GM19023 (cell line): ENCODE results near the gene ACAP1.
"Not testable (repeated sequence)": the region's sequence is repeated elsewhere in the genome, so short reads cannot be mapped to it uniquely, and the experiment has no call there.

Experiments used
- ATAC-seq: cut with Tn5 transposase; IDR thresholded peaks from one replicate; pipeline ENCODE4 v1.9.1; 2021; ENCODE audit warnings: mild to moderate bottlenecking, moderate library complexity; ENCODE audit not compliant: unreplicated experiment

Gene ACAP1

GRCh38 chr17:7354262-7354843 is 18.0 kb downstream of the ACAP1 start:
- no peak for ATAC-seq

- no peak for ATAC-seq
Measured at GRCh38 chr17:7355053-7355452, 18.7 kb downstream of the ACAP1 start, which contains the start of gene TMEM95. TMEM95 (plus strand) TSS chr17:7355156; CDS start chr17:7355205, 49 bp downstream.

DNA sequence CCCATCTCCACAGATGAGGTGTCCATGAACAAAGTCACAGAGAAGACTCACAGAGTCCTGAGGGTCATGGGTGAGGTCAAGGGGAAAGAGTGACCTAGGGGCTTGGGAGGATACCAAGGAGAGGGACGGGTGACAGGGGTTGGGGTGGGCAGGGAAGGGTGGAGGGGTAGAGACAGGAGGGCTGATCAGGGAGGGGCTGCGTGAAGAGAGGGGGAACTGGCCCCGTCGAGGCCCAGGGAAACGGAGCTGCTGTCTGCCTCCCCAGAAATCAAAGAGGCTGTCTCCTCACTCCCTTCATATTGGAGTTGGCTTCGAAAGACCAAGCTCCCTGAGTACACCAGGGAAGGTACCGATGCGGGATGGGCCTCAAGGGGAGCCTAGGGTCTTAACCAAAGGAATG is 19.2 kb downstream of the ACAP1 start:
- no peak for ATAC-seq

GRCh38 chr17:7356072-7356549 is 19.8 kb downstream of the ACAP1 start:
- ATAC-seq: no peak

GRCh38 chr17:7356756-7357155 is 20.4 kb downstream of the ACAP1 start:
- ATAC-seq: no peak

- ATAC-seq: no peak
Measured at GRCh38 chr17:7357381-7357780, 21.1 kb downstream of the ACAP1 start.

DNA sequence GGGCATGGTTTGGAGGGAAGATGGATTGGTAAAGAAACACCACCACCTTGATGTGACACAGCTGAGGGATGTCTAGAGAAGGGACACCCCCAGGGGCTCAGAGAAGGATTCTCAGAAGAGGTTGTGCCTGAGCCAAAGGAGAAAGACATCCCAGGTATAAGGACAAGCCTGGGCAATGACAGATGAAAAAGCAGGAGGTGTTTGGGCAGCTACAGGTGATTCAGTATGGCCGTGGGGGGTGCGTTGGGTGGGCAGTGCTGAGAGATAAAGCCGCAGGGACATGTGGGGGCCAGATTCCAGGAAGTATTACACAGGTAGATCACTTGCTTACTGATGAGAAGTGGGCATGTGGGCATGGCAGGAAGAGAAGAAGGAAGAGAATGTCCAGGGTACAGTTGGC is 25.6 kb downstream of the ACAP1 start:
- no peak for ATAC-seq

GRCh38 chr17:7363311-7363710 is 27.0 kb downstream of the ACAP1 start:
- no peak for ATAC-seq

DNA sequence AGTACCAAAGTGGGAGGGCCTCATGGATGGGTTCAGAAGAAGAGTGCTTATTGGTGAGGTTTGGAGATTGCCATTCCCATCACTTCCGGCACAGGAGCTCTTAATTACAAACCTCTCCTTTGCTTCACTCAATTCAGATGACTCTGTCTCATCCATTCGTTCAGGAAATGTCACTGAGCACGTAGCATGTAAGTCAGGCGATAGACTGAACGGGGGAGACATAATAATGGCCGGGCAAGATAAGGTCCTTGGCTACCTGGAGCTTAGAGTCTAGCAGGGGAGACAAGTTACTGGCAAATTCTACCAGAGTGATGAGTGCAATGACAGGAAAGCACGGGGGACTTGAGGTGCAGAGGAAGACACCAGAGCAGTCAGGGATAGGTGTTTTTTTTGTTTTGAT is 29.6 kb downstream of the ACAP1 start:
- ATAC-seq: not testable (repeated sequence)

DNA sequence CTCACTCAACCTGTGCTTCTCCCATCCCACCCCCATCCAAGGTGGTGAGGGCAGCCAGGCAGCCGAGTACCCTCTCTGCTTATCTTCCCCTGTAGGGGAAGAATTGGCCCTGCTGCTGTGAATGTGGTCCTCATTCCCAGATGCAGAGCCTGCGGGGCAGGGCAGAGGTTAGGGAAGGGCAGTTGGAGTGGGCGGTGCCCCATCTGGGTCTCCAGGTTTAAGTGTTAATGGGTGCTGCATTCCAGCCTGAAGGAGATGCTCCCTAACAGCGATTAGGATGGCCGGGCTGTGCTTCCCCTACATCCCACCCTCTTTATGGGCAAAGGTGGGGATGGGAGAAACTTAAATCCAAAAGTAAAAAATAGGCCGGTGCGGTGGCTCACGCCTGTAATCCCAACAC is 30.8 kb downstream of the ACAP1 start:
- no peak for ATAC-seq

DNA sequence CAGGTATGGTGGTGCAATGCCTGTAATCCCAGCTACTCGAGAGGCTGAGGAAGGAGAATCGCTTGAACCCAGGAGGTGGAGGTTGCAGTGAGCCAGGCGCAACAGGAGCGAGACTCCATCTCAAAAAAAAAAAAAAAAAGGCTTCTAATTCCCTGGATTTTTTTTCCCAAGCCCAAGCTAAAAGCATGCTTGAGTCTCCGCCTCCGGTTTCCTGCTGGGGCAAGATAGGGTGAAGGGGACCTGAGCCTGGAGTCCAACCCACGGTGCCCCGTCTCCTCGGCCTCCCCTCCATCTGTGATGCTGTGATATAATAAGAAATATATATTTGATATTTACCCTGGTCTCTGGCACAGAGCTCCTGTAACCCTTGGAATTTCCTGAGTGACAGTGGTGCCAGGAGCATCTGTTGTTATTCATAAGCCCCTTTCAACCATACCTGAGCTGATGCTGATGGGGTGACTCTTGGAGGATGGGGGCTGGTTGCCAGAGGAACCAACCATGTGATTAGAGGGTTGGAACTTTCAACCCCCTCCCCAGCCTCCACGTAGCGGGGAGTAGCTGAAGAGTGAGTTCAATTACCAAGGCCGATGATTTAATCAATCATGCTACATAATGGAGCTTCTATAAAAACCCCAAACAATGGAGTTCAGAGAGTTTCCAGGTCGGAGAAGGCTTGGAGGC is 31.7 kb downstream of the ACAP1 start:
- ATAC-seq: no peak

DNA sequence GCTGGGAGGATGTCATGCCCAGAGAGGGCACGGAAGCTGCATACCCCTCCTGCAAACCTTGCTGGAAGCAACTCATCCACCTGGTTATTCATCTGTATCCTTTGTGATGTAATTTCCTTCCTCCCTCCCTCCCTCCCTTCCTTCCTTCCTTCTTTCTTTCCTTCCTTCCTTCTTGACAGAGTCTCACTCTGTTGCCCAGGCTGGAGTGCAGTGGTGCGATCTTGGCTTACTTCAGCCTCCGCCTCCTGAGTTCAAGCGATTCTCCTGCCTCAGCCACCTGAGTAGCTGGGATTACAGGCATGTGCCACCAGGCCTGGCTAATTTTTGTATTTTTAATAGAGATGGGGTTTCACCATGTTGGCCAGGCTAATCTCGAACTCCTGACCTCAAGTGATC is 32.3 kb downstream of the ACAP1 start:
- ATAC-seq: not testable (repeated sequence)

DNA sequence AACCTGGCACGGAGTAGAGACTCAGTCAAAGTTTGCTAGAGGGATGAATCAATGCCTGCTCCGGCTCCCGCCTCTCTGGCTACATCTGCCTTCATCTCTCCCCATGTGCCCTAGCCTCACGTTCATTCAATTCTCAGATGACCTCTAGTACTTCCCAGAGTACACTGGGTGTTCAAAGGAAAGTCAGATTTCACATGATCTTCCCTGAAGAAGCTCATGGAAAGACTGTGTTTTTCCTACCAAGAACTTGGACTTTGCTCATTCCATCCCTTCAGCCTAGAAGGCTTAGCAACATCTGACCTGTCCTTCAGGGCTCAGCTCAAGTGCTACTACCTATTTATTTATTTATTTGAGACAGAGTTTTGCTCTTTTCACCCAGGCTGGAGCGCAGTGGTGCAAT is 33.5 kb downstream of the ACAP1 start:
- ATAC-seq: no peak

- ATAC-seq: no peak
Measured at GRCh38 chr17:7370853-7371252, 34.5 kb downstream of the ACAP1 start.

DNA sequence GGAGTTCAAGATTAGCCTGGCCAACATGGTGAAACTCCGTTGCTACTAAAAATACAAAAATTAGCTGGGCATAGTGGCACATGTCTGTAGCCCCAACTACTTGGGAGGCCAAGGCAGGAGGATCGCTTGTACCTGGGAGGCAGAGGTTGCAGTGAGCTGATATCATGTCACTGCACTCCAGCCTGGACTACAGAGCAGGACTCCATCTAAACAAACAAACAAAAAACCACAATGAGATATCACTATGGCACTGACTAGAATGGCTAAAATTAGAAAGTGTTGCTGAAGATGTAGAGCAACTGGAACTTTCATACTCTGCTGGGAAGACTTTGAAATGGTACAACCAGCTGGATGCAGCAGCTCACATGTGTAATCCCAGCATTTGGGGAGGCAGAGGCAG is 38.0 kb downstream of the ACAP1 start:
- ATAC-seq: no peak

- no peak for ATAC-seq
Measured at GRCh38 chr17:7379134-7379533, 42.8 kb downstream of the ACAP1 start.

GRCh38 chr17:7380321-7380720 is 44.0 kb downstream of the ACAP1 start:
- ATAC-seq: no peak

GRCh38 chr17:7380855-7381683 is 44.7 kb downstream of the ACAP1 start, which contains the start of gene TNK1:
TNK1 (plus strand) TSS chr17:7381089; CDS start chr17:7382927, 1,838 bp downstream.
- ATAC-seq: no peak

DNA sequence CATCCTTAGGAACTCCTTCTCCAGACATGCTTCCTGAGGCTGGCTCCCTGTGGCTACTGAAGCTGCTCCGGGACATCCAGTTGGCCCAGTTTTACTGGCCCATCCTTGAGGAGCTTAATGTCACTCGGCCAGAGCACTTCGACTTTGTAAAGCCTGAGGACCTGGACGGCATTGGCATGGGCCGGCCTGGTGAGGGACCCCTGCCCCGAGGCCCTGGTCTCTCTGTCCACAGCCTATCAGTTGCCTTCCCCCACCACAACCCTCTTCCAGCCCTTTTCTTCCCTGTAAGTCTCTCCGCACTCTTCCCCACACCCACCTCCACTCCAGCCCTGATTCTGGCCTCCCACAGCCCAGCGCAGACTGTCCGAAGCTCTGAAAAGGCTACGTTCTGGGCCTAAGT is 46.6 kb downstream of the ACAP1 start:
- no peak for ATAC-seq

DNA sequence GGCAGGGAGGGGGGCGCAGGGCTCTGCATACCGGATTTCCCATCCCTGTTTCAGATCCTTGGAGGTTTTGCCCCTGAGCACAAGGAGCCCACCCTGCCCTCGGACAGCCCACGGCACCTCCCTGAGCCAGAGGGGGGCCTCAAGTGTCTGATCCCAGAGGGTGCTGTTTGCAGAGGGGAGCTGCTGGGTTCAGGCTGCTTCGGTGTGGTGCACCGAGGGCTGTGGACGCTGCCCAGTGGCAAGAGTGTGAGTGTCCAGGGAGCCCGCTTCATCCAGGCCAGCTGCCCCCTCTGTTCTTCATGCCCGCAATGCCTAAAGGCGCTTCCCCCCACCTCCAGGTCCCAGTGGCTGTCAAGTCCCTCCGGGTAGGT is 47.0 kb downstream of the ACAP1 start:
- ATAC-seq: no peak

DNA sequence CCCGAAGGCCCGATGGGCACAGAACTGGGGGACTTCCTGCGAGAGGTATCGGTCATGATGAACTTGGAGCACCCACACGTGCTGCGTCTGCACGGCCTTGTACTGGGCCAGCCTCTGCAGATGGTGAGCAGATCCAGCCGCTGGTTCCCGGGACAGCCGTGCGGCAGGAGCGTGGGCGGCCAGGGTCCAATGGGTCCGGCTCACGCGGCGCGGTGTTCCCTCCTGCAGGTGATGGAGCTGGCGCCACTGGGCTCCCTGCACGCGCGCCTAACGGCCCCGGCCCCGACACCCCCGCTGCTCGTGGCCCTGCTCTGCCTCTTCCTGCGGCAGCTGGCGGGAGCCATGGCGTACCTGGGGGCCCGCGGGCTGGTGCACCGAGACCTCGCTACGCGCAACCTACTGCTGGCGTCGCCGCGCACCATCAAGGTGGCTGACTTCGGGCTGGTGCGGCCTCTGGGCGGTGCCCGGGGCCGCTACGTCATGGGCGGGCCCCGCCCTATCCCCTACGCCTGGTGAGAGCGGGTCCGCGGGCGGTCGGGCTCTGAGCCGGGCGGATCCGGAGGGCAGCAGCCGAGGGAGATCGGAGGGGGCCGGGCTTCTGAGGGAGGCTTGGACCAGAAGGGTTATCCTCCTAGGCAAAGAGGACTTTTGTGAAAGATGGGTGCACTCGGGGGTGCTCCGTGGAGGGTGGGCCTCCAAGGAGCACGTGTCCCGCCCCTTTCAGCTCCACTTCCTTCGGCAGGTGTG is 47.6 kb downstream of the ACAP1 start:
- peak; percentile 70 for ATAC-seq
